GM21381 (cell line): ENCODE results near the gene KANTR.
"Not testable (repeated sequence)": the region's sequence is repeated elsewhere in the genome, so short reads cannot be mapped to it uniquely, and the experiment has no call there.

Experiments
- ATAC-seq: cut with Tn5 transposase; IDR thresholded peaks from one replicate; pipeline ENCODE4 v1.9.1; 2021; ENCODE audit warnings: mild to moderate bottlenecking, moderate library complexity; ENCODE audit not compliant: unreplicated experiment

KANTR gene

GRCh38 chrX:53122013-53122412 lies 28.1 kb downstream of the KANTR start:
- ATAC-seq: no peak

GRCh38 chrX:53125506-53125905 lies 31.6 kb downstream of the KANTR start:
- ATAC-seq: no peak

- no peak for ATAC-seq
These were observed 32.4 kb downstream of the KANTR start for GRCh38 chrX:53126377-53126776.

GRCh38 chrX:53128097-53128749 lies 34.3 kb downstream of the KANTR start:
- no peak for ATAC-seq

GRCh38 chrX:53133400-53133799 lies 39.5 kb downstream of the KANTR start:
- no peak for ATAC-seq

GRCh38 chrX:53135581-53135980 lies 41.6 kb downstream of the KANTR start:
- no peak for ATAC-seq

- ATAC-seq: no peak
These were observed 59.6 kb downstream of the KANTR start for GRCh38 chrX:53153581-53153980.

GRCh38 chrX:53155512-53156206 lies 61.7 kb downstream of the KANTR start:
- no peak for ATAC-seq

GRCh38 chrX:53156207-53156596 lies 62.3 kb downstream of the KANTR start:
- ATAC-seq: no peak

- ATAC-seq: no peak
These were observed 65.2 kb downstream of the KANTR start for GRCh38 chrX:53159184-53159583.

- no peak for ATAC-seq
These were observed 66.5 kb downstream of the KANTR start for GRCh38 chrX:53160297-53160983.

- ATAC-seq: no peak
These were observed 69.5 kb downstream of the KANTR start for GRCh38 chrX:53163436-53163835.

- not testable (repeated sequence) for ATAC-seq
These were observed 70.6 kb downstream of the KANTR start for GRCh38 chrX:53164566-53164965.

- ATAC-seq: no peak
These were observed 72.2 kb downstream of the KANTR start for GRCh38 chrX:53166103-53166502.

GRCh38 chrX:53171356-53171755 lies 77.4 kb downstream of the KANTR start:
- no peak for ATAC-seq
